Vagina (tissue), 2 donors: ENCODE results near the gene RPTOR.

Source experiments
- POLR2A ChIP-seq, 2 donors: fragments of 450-650 bp; IDR thresholded peaks; one replicate each; pipeline ENCODE4 v1.6.1; 2017; ENCODE audit warnings: antibody characterized with exemption in 2 of 2, mild to moderate bottlenecking in 2 of 2, moderate library complexity in 2 of 2
- POLR2AphosphoS5 ChIP-seq, 2 donors: sonication (generic); formaldehyde crosslinking; IDR thresholded peaks; one replicate each; pipeline ENCODE4 v1.9.0; 2017; ENCODE audit warnings: antibody characterized with exemption in 2 of 2, mild to moderate bottlenecking in 2 of 2, low read depth in 1 of 2; ENCODE audit not compliant: insufficient read depth in 1 of 2
- TF ChIP-seq, protein P1 (sequence below), 3 experiments: fragments of 450-650 bp in 2 of 3; fragments of 200-600 bp in 1 of 3; sonication (generic) in 1 of 3; IDR thresholded peaks; one replicate each; pipeline ENCODE4 v1.5.1; 2017 to 2019; ENCODE audit warnings: antibody characterized with exemption in 3 of 3, mild to moderate bottlenecking in 2 of 3, moderate library complexity in 2 of 3

DNA sequence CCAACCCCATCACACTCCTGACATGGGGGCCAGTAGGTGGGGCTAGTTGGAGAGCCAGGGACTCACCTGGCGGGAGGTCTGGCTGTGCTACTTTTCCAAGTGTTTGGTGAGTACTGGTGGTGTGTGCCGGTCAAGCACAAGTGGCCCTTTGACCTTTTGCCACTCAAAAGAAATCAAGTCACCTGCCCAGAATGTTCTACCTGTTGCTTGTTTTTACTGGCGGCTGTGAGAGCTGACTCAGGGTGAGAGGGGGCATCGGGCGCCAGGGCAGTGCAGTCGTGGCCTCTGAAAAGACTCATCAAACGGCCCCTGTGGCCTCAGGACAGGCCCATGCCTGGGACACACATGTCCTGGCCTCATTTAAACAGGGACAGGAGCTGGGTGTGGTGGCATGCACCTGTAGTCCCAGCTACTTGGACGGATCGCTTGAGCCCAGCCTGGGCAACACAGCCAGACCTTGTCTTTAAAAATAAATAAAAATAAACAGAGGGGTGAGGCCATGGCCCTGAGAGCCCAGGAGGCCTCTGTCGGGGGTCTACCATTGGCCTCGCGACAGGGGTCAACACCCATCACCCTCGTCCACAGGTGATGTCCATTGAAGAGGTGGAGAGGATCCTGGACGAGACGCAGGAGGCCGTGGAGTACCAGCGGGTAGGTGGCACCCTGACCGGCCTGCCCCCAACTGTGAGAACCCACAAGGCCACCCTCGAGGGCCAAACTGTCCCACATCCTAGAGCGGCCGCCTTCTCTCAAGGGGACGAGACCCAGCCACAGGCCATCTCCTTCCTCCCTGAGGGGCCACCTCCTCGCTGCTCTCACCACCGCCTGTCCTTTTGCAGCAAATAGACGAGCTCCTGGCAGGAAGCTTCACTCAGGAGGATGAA lies 452.0 kb downstream of the RPTOR start:
- TF ChIP-seq, protein P1, sequence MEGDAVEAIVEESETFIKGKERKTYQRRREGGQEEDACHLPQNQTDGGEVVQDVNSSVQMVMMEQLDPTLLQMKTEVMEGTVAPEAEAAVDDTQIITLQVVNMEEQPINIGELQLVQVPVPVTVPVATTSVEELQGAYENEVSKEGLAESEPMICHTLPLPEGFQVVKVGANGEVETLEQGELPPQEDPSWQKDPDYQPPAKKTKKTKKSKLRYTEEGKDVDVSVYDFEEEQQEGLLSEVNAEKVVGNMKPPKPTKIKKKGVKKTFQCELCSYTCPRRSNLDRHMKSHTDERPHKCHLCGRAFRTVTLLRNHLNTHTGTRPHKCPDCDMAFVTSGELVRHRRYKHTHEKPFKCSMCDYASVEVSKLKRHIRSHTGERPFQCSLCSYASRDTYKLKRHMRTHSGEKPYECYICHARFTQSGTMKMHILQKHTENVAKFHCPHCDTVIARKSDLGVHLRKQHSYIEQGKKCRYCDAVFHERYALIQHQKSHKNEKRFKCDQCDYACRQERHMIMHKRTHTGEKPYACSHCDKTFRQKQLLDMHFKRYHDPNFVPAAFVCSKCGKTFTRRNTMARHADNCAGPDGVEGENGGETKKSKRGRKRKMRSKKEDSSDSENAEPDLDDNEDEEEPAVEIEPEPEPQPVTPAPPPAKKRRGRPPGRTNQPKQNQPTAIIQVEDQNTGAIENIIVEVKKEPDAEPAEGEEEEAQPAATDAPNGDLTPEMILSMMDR (IDR thresholded peaks at IDR 0.05): no peak
- no peak for TF ChIP-seq POLR2AphosphoS5 (IDR thresholded peaks at IDR 0.05; ENCODE audit: insufficient read depth in 1 of 2, low read depth in 1 of 2)
- TF ChIP-seq POLR2A (IDR thresholded peaks at IDR 0.05): no peak
